H1 (cell line): ENCODE results near the gene SHOX. TPM values are rescaled to one million over a fixed set of nuclear protein-coding genes. Genes with fewer than 3 reads are reported as not detected.

Source experiments
- CTCF ChIA-PET: fragments of 300-600 bp; sonication (Branson Sonifier 250); formaldehyde crosslinking; loops from one replicate; lab custom pipeline; 2021; ENCODE audit not compliant: partially characterized antibody; lab: Charles Lee
- POLR2A ChIA-PET: fragments of 300-600 bp; sonication (Branson Sonifier 250); formaldehyde crosslinking; loops from one replicate; lab custom pipeline; 2021; ENCODE audit warnings: inconsistent platforms; ENCODE audit not compliant: partially characterized antibody; lab: Charles Lee
- DNase-seq, 2 experiments: peaks; one replicate each; pipeline versions ENCODE4 v3.0.0 to v3.0.0-alpha.2; 2010 to 2022; ENCODE audit warnings: low spot score in 2 of 2, low read depth in 1 of 2, mixed read lengths in 1 of 2
- FAIRE-seq: peaks from 2 replicates; lab custom pipeline; 2011; peaks lifted over from hg19 to GRCh38; lab: Jason Lieb, UNC
- H2AFZ ChIP-seq: 2 replicates; pipeline ENCODE4 v1.8.1; 2012; ENCODE audit warnings: low read length, inconsistent platforms
- H2AK5ac ChIP-seq: 2 replicates; pipeline ENCODE4 v1.6.1; 2013; ENCODE audit warnings: low read depth, low read length
- H2BK120ac ChIP-seq: replicated peaks from 2 replicates; pipeline ENCODE3; 2013; ENCODE audit warnings: low read depth, low read length, inconsistent platforms
- H2BK12ac ChIP-seq: 2 replicates; pipeline ENCODE4 v1.6.1; 2013; ENCODE audit warnings: low read depth, low read length
- H2BK15ac ChIP-seq: 2 replicates; pipeline ENCODE4 v1.6.1; 2013; ENCODE audit warnings: low read length
- H2BK20ac ChIP-seq: 2 replicates; pipeline ENCODE4 v1.6.1; 2013; ENCODE audit warnings: low read length
- H2BK5ac ChIP-seq: 2 replicates; pipeline ENCODE4 v1.6.1; 2013; ENCODE audit warnings: low read depth, low read length
- H3K14ac ChIP-seq: 2 replicates; pipeline ENCODE4 v1.6.1; 2013; ENCODE audit warnings: inconsistent platforms; ENCODE audit not compliant: insufficient read length
- H3K18ac ChIP-seq: 2 replicates; pipeline ENCODE4 v1.6.1; 2013; ENCODE audit warnings: low read length; ENCODE audit errors: extremely low read depth
- H3K23ac ChIP-seq: 2 replicates; pipeline ENCODE4 v1.6.1; 2013; ENCODE audit warnings: inconsistent platforms; ENCODE audit not compliant: insufficient read length
- H3K23me2 ChIP-seq: 2 replicates; pipeline ENCODE4 v1.6.1; 2013; ENCODE audit warnings: low read depth, low read length
- H3K27ac ChIP-seq: 2 replicates; pipeline ENCODE4 v1.6.1; 2011; ENCODE audit warnings: low read depth, low read length, inconsistent platforms
- H3K27me3 ChIP-seq, 4 experiments: replicated peaks in 1 of 4; 1 replicate in 1 of 4; 2 replicates in 3 of 4; pipeline versions ENCODE4 v1.6.1 to v1.8.1; 2011 to 2013; ENCODE audit warnings: low read length in 3 of 4, mild to moderate bottlenecking in 3 of 4, inconsistent platforms in 2 of 4, mixed read lengths in 2 of 4, moderate library complexity in 1 of 4; ENCODE audit not compliant: control insufficient read depth in 3 of 4, insufficient read depth in 3 of 4; ENCODE audit errors: extremely low read depth in 1 of 4
- H3K36me3 ChIP-seq, 4 experiments: 2 replicates each; pipeline versions ENCODE4 v1.6.1 to v1.8.1; 2011 to 2013; ENCODE audit warnings: mild to moderate bottlenecking in 4 of 4, low read length in 3 of 4, moderate library complexity in 2 of 4, control low read depth in 1 of 4, inconsistent platforms in 1 of 4; ENCODE audit not compliant: insufficient read depth in 4 of 4, control insufficient read depth in 2 of 4
- H3K4ac ChIP-seq: replicated peaks from 2 replicates; pipeline ENCODE3; 2013; ENCODE audit warnings: low read length, low read depth, mixed read lengths, inconsistent platforms; ENCODE audit not compliant: insufficient read length
- H3K4me1 ChIP-seq, 4 experiments: replicated peaks in 1 of 4; 1 replicate in 1 of 4; 2 replicates in 3 of 4; pipeline versions ENCODE4 v1.6.1 to v1.8.1; 2011 to 2013; ENCODE audit warnings: low read length in 3 of 4, inconsistent platforms in 2 of 4, mixed read lengths in 1 of 4; ENCODE audit not compliant: insufficient read depth in 4 of 4, control insufficient read depth in 3 of 4
- H3K4me2 ChIP-seq, 2 experiments: 2 replicates each; pipeline versions ENCODE4 v1.6.1 to v1.8.1; 2011 to 2013; ENCODE audit warnings: low read depth in 2 of 2, low read length in 2 of 2, control low read depth in 1 of 2, inconsistent platforms in 1 of 2, mild to moderate bottlenecking in 1 of 2; ENCODE audit not compliant: insufficient read depth in 1 of 2
- H3K4me3 ChIP-seq, 4 experiments: fragments of 200-600, 300-600 bp in 1 of 4; sonication (generic), shearing (Covaris generic), sonication (Bioruptor Twin) in 1 of 4; 2 replicates each; pipeline versions ENCODE4 v1.5.1 to v1.8.1; 2011 to 2016; ENCODE audit warnings: low read length in 4 of 4, low read depth in 3 of 4, control low read depth in 2 of 4, inconsistent platforms in 2 of 4, mild to moderate bottlenecking in 2 of 4, mixed read lengths in 1 of 4, moderate library complexity in 1 of 4; ENCODE audit not compliant: insufficient read depth in 2 of 4; ENCODE audit errors: extremely low read depth in 1 of 4
- H3K56ac ChIP-seq: replicated peaks from 2 replicates; pipeline ENCODE3; 2013; ENCODE audit warnings: low read depth, mild to moderate bottlenecking, mixed read lengths, low read length, inconsistent platforms; ENCODE audit not compliant: insufficient read length
- H3K79me1 ChIP-seq: 2 replicates; pipeline ENCODE4 v1.6.1; 2013; ENCODE audit warnings: low read depth, low read length, control low read depth
- H3K79me2 ChIP-seq, 2 experiments: 2 replicates each; pipeline versions ENCODE4 v1.6.1 to v1.8.1; 2012 to 2013; ENCODE audit warnings: low read length in 2 of 2, mild to moderate bottlenecking in 2 of 2, inconsistent platforms in 1 of 2; ENCODE audit not compliant: insufficient read depth in 2 of 2, control insufficient read depth in 1 of 2
- H3K9ac ChIP-seq, 4 experiments: replicated peaks in 1 of 4; 1 replicate in 1 of 4; 2 replicates in 3 of 4; pipeline versions ENCODE4 v1.6.1 to v1.8.1; 2011 to 2013; ENCODE audit warnings: low read depth in 3 of 4, low read length in 3 of 4, control low read depth in 2 of 4, mild to moderate bottlenecking in 2 of 4, moderate library complexity in 2 of 4, inconsistent platforms in 1 of 4; ENCODE audit errors: extremely low read depth in 1 of 4
- H3K9me3 ChIP-seq, 2 experiments: 2 replicates each; pipeline versions ENCODE4 v1.6.1 to v1.8.1; 2012 to 2013; ENCODE audit warnings: mild to moderate bottlenecking in 2 of 2, moderate library complexity in 2 of 2, control low read depth in 1 of 2, inconsistent platforms in 1 of 2, low read depth in 1 of 2, low read length in 1 of 2, mixed read lengths in 1 of 2; ENCODE audit not compliant: insufficient read depth in 2 of 2
- H4K20me1 ChIP-seq, 2 experiments: replicated peaks in 1 of 2; 2 replicates each; pipeline versions ENCODE3 to v1.8.1; 2011 to 2013; ENCODE audit warnings: inconsistent platforms in 2 of 2, low read length in 2 of 2, mild to moderate bottlenecking in 1 of 2; ENCODE audit not compliant: insufficient read depth in 2 of 2, control insufficient read depth in 1 of 2
- H4K5ac ChIP-seq: 2 replicates; pipeline ENCODE4 v1.6.1; 2013; ENCODE audit warnings: low read length, low read depth, mixed read lengths, inconsistent platforms; ENCODE audit not compliant: insufficient read length
- H4K8ac ChIP-seq: 2 replicates; pipeline ENCODE4 v1.8.0; 2013; ENCODE audit warnings: mild to moderate bottlenecking, moderate library complexity, low read length, inconsistent platforms; ENCODE audit not compliant: insufficient read depth; ENCODE audit errors: extremely low read depth
- H4K91ac ChIP-seq: replicated peaks from 2 replicates; pipeline ENCODE3; 2013; ENCODE audit warnings: low read length, mixed read lengths, inconsistent platforms; ENCODE audit not compliant: insufficient read length
- CEBPB ChIP-seq: IDR thresholded peaks from 2 replicates; pipeline ENCODE4 v1.6.1; 2012; ENCODE audit warnings: low read depth, low read length
- MAFK ChIP-seq: IDR thresholded peaks from 2 replicates; pipeline ENCODE4 v1.6.1; 2012; ENCODE audit warnings: low read depth, mild to moderate bottlenecking, improper control_type of control experiment, low read length
- WGBS, 2 experiments: shearing (Covaris generic) in 1 of 2; methylation state at CpG; one replicate each; pipeline versions ENCODE4 v1.1.6 to v1.1.7; 2013 to 2015; ENCODE audit warnings: low lambda C conversion rate in 2 of 2, mixed read lengths in 2 of 2, inconsistent platforms in 1 of 2, low coverage in 1 of 2, missing lambda C conversion rate in 1 of 2; ENCODE audit not compliant: insufficient replicate concordance in 2 of 2, insufficient coverage in 1 of 2, insufficient read length in 1 of 2; ENCODE audit errors: extremely low coverage in 1 of 2, missing lambda C conversion rate in 1 of 2; 5-methylcytosine and 5-hydroxymethylcytosine counted together
- polyA plus RNA-seq, 7 experiments: library from polyadenylated mRNA; depleted of rRNA in 3 of 7; stranded (reverse) in 5 of 7; unstranded in 2 of 7; fragments of >200 nt in 5 of 7; fragments of 200-250 nt in 2 of 7; gene quantifications; 1 replicate in 5 of 7; 2 replicates in 1 of 7; 4 replicates in 1 of 7; pipeline versions ENCODE4 v1.2.1 to v1.2.3, GENCODE V29; 2011 to 2013; ENCODE audit warnings: missing spikeins in 2 of 7, mixed read lengths in 2 of 7
- total RNA-seq: library from RNA; stranded (reverse); fragmentation: NEBNext Ultra II Directional; extraction: Animal tissue kit (Norgen Biotek cat#: 25700); gene quantifications from 2 replicates; pipeline ENCODE4 v1.2.1, GENCODE V29; 2021

SHOX gene
- total and polyA plus RNA-seq, 2 of the 8 experiments (the other 6 are each of a cell fraction or from before 2014, with no cell fraction given), result 0.05 to 0.15 TPM

GRCh38 chrX:590693-591404 is 39.7 kb upstream of the SHOX start:
- CTCF ChIA-PET, result no interaction called here
- H3K23me2 ChIP-seq, result no peaks in the 10 kb centered on the region; the same call in 1 of the 2 replicates
- no peak overlapping the region for H2BK12ac ChIP-seq
- H2BK5ac ChIP-seq, result no peak overlapping the region
- no peak overlapping the region; the same call in 1 of the 2 replicates for H2AFZ ChIP-seq
- H3K4me2 ChIP-seq, result no peak overlapping the region
- no peak overlapping the region for H4K5ac ChIP-seq
- no peaks in the 10 kb centered on the region for H3K79me2 ChIP-seq
- H3K18ac ChIP-seq, result peak overlapping the region; percentile 19; the same call in 1 of the 2 replicates
- no peak overlapping the region for H3K27ac ChIP-seq
- H2BK20ac ChIP-seq, result no peak overlapping the region
- no peak for FAIRE-seq
- no peaks in the 10 kb centered on the region for H4K20me1 ChIP-seq
- no peak overlapping the region for H3K23ac ChIP-seq
- no peak overlapping the region for H3K9ac ChIP-seq
- H3K14ac ChIP-seq, result no peak overlapping the region
- no peaks in the 10 kb centered on the region; a peak in 1 of 8 replicates for H3K36me3 ChIP-seq
- POLR2A ChIA-PET, result no interaction called here
- peaks cover 0 to 3% (median under 1%) of the 10 kb centered on the region in 4 experiments; a peak in 2 of 7 replicates for H3K4me1 ChIP-seq
- TF ChIP-seq MAFK, result no peak
- TF ChIP-seq CEBPB, result peak; percentile 36; the same call in 1 of the 2 replicates
- WGBS, 2 experiments, result 93% methylated on average over 21 of the region's 24 CpGs; no CpG with 5 or more reads in 1 of the 2 experiments
- H3K27me3 ChIP-seq, result no peaks in the 10 kb centered on the region
- H3K9me3 ChIP-seq, result peaks cover 4 to 6% of the 10 kb centered on the region in 2 experiments; a peak in 1 of 4 replicates
- no peak overlapping the region for H2BK15ac ChIP-seq
- H4K91ac ChIP-seq, result no peak overlapping the region
- H2AK5ac ChIP-seq, result no peak overlapping the region
- H3K79me1 ChIP-seq, result no peaks in the 10 kb centered on the region
- H3K56ac ChIP-seq, result no peak overlapping the region
- H3K4ac ChIP-seq, result no peak overlapping the region
- H2BK120ac ChIP-seq, result no peak overlapping the region
- peak in 1 of 2 experiments; percentile 38 for DNase-seq
- no peak overlapping the region for H3K4me3 ChIP-seq
- peak overlapping the region; percentile 37; the same call in 1 of the 2 replicates for H4K8ac ChIP-seq
